ENCODE results near the gene AXL.
"Not testable (repeated sequence)": the region's sequence is repeated elsewhere in the genome, so short reads cannot be mapped to it uniquely, and the experiment has no call there.

AXL gene

DNA sequence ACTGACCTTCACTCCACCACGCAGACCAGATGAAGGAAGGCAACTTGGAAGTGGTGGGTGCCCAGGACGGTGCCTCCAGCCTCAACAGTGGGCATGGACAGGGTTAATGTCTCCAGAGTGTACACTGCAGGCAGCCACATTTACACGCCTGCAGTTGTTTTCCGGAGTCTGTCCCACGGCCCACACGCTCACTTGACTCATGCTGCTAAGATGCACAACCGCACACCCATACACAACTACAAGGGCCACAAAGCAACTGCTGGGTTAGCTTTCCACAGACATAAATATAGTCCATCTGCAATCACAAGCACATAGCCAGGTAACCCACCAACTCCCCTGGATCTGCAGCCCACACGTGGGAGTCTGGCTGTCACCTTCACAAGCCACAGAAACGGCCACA lies 12.6 kb upstream of the AXL start:
- no peak for DNase-seq (ENCODE audit: low read depth in 2 of 2, low spot score in 1 of 2)

DNA sequence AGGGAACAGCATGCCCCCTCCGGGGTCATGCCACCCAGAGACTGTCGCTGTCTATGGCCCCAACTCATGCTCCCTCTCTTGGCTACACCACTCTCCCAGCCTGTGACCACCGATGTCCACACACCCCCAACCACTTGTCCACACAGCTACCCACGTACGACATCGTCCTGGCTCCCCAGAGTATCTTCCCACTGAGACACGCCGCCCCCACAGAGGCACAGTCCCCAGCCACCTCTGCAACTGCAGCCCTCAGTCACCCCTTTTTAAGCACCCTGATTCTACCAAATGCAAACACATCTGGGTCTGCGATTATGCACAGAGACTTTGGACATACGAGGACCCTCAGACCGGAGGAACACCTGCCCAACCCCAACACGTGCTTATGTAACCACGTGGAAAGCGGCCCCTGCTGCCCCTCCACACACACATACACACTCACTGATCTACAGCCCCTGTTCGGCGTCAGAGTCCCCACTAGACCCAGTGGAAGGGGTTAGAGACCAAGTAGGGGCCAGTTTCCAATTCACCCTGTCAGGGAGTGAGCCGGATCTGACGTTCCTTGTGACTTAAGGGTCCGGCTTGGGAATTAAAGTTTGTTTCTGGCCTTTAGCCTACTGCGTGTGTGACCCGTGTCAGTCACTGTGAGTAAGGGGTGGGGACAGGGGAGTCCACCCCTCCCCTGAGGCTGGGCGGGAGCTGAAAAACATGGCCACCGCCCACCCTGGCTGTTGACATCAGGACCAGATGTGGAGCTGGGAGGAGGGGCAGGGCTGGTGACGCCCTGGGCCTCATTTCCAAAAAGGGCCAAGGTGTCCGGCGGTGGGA lies 11.9 kb upstream of the AXL start:
- DNase-seq (ENCODE audit: low read depth in 2 of 2, low spot score in 1 of 2), result no peak

DNA sequence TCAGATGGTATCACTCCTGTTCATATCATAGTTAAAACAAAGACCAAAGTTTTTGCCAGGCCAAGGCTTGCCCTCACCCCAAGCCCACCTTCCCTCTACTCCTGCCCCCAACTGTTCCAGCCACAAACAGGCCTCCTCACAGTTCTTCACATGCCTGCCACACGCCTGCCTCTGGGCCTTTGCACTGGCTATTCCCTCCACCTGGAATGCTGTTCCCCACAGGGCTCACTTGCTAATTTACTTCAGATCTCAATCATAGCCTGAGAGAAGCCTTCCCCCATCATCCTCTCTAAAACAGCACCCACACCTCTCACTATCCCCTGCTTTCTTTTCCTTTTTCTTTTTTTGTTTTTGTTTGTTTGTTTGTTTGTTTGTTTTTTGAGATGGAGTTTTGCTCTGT lies 4.9 kb upstream of the AXL start:
- no peak for DNase-seq (ENCODE audit: low read depth in 2 of 2, low spot score in 1 of 2)

DNA sequence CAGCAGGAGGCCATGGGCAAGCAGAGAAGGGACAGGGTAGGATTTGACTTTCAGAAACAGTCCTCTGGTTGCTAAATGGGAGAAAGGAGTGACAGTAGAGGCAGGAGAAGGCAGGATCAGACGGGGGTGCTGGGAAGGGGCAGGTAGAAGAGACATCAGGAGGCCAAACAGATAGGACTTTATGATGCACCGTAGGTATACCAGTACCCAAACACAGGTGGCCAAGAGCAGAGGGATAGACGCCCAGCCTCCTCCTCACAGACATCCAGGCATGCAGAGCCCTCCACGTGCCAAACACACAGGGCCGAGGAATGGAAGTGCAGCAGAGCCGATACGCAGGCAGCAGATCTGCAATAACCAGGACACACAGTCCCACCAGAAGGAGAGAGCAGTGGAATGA lies 1.3 kb upstream of the AXL start:
- no peak for DNase-seq (ENCODE audit: low read depth in 2 of 2, low spot score in 1 of 2)

DNA sequence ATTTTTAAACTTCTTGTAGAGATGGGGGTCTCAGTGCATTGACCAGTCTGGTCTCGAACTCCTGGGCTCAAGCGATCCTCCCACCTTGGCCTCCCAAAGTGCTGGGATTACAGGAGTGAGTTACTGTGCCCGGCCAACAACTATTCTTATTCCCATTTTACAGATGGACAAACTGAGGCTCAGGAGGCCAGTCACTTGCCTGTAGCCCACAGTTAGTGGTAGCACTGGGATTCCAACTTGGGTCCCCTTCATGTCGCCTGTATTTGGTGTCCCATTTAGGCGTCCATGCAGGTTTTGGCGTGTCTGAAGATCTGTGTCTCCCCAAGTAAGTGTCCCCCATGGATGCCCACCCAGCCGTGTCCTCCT lies 791 bp upstream of the AXL start:
- no peak for DNase-seq (ENCODE audit: low read depth in 2 of 2, low spot score in 1 of 2)

DNA sequence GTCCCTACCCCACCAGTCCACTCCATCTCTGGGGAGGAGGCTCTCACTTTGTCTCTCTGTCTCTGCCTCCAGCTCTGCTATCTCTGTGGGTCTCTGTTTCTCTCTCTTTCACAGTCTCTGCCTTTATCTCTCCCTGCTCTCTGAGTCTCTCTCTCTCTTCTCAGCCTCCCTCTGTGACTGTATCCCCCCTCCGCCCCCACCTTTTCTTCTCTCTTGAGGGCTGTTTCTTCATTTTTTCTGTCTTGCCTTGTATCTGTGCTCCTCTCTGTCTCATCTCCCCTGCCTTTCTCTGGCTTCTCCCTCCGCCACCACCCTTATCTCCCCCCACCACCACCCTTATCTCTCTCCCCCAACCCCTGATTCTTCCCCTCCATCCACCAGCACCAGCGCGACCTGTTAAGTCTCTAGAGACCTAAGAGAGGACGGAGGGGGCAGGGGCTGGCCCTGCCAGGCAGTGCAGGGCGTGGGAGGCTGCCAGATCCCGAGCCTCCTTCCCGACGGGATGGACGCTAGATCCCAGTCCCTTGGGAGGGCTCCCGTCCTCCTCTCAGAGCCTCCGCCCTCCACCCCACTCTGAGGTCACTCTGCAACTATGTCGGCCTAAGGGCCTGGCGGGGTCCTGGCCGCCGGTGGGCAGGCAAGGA lies 1.0 kb downstream of the AXL start:
- DNase-seq (ENCODE audit: low read depth in 2 of 2, low spot score in 1 of 2), result no peak

DNA sequence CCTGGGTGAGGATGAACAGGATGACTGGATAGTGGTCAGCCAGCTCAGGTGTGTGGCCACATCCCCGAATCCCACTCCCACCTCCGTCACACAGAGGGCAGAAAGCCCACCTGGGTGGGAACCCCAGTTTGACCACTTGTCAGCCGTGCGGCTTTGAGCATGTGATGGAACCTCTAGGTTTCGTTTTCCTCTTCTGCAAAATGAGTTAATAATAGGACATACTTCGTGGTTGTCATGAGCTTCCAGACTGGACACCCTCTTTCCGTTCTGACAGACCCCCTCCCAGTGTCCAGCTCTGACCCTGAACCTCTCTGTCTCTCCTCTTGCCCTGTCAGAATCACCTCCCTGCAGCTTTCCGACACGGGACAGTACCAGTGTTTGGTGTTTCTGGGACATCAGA lies 1.8 kb downstream of the AXL start:
- no peak for DNase-seq (ENCODE audit: low read depth in 2 of 2, low spot score in 1 of 2)

DNA sequence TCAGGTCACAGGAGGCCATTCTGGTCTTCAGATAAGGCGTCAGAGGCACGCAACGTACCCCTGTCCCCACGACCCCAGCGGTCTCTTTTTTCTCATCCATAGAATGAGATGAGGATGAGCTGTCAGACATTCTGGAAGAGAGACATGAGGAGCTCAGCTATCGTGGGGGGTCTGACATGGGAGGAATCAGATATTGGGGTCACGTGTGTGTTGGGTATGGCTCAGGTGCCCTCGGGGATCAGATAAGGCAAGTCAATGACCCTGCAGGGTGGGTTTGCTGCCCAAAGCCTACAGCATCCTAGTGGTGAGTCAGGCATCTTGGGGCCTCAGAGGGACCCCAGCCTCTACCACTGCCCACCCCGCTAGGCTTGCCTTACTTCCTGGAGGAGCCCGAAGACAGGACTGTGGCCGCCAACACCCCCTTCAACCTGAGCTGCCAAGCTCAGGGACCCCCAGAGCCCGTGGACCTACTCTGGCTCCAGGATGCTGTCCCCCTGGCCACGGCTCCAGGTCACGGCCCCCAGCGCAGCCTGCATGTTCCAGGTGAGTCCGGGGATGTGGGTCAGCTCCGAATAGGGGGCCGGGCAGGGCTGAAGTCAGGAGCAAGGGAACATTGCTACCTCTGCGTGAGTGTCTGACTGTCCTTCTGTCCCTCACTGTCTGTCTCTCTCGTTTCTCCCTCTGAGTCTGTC lies 2.6 kb downstream of the AXL start:
- DNase-seq (ENCODE audit: low read depth in 2 of 2, low spot score in 1 of 2), result no peak

DNA sequence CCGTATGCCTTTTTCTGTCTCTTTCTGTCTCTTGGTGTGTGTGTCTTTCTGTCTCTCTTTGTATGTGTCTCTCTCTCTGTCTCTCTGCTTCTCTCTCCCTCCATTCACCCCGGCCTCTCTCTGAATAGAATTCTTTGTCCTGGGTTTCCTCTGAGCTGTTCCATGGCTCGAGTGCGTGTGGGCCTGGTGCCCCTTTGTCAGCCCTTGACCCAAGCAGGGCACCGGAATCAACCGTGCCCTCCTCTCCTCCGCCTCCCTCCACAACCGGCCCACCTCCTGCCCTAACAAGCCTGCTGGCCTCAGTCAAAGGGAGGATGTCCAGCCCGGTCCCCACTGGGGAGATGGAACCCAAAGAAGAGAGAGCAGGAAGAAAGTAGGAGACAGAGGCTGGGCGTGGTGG lies 3.2 kb downstream of the AXL start:
- DNase-seq (ENCODE audit: low read depth in 2 of 2, low spot score in 1 of 2), result no peak

DNA sequence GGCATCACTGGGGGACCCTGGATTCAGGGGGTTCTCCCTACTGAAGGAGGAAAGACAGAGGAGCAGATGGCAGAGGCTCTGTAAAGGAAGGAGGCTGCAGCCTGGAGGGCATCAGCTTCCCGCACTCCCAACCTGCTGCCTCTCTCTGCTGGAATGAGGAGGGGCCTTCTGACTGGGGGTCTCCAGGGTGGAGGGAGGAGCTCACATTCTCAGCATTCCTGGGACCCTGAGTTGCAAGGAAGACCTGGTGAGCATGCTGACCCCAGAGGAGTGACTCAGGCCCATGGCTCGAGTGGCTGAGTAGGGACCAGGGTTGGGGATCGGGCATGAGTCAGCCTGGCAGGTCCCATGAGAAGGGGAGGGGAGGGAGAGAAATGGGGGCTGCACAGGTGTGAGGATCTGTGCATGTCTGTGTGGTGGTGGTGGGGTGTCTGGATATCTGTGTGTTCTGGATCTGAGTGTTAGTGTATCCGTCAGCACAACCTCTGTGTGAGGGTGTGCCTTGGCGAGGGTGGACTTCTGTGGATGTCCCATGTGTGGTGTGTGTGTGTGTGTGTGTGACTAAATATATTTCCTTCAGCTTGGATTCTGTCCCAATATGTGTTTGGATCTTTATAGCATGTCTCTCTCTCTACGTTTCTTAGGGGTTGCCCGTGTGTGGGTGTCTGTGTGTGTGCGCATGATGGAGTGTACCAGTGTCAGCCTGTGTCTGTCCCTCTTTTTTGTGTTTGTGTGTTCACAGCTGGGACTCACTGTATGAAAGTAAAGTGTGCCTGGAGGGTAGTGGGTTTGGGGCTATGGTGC lies 4.6 kb downstream of the AXL start:
- no peak for DNase-seq (ENCODE audit: low read depth in 2 of 2, low spot score in 1 of 2)

DNA sequence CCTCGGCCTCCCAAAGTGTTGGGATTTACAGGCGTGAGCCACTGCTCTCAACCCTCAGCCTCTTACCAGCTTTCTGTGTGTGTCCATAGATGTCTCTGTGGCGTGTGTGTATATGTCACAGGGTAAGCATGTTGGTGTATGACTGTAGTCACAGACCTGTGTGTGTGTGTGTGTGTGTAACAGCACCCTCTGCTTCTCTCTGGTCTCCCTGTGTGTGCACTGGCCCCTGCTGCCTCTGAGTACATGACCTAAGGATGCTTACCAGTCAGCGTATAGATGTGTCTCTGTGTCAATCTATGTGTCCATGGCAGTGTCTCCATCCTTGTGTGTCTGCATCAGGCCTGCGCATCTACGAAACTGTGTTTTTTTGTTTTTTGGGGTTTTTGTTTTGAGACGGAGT lies 5.6 kb downstream of the AXL start:
- no peak for DNase-seq (ENCODE audit: low read depth in 2 of 2, low spot score in 1 of 2)

DNA sequence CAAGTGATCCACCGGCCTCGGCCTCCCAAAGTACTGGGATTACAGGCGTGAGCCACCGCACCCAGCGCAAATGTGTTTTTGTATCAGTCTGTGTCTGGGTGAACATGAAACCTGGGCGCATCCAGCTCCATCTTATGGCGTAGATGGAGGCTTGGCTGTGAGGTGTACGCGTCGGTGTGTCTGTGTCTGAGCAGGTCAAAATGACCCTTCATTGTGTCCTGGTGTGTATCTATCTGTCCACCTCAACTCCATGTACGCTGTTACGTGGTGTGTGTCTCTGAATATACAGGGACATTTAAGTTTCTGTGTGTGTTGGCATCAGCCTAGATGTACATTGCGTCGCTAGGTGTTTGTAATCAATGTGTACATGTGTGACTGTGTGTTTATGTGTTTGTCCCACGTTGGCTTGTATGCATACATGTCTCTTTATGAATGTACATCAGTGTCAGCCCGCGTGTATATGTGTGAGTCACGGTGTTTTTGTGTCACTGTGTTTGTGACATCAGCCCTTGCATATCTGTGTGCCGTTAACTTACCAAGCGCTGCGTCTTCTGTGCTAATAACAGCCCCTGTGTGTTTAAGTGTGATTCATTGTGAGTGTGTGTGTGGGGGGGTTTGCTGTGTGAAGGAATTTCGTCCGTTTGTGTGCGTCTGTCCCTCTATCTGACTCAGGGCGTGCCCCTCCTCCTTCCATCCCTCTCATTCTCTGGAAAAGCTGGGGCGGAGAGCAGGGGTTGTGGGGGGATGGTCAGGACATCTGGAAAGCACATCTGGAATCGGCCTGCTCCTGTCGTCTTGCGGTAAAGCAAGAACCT lies 6.4 kb downstream of the AXL start:
- peak; percentile 31 to 32 for DNase-seq (ENCODE audit: low read depth in 2 of 2, low spot score in 1 of 2)

DNA sequence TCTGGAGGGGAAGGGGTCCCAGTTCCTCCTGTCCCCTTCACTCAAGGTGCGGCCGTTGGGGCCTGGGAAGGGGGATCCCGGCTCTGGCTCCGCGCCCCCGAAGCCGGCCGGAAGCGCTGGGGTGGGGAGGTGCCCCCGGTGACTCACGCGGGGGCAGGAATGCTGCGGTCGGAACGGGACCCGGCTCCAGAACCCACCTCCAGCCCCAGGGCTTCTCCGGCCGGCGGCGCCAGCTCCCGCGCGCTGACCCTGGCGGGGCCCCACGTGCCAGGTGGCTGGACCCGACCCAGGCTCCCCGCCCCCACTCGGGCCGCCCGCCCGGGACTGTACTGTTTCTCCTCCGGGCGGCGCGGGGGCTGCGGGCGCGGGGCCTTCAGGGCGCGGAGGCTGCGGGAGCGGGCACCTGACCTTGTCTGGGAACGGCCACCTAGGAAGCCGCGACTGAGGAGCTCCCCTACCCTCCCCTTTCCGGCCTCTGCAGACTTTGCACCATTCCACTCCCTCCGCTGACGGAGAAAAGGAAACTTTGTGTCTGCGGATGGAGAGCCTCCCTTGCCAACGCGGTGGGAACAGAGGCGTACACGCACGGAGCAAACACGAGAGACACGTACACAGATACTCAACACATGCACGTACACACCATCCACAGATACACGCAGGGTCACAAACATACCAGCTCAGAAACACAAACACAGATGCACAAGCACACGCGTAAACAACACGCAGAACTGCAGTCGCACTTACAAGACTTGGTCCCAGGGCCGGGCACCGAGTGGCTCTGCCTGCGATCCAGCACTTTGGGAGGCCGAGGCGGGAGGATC lies 7.2 kb downstream of the AXL start:
- DNase-seq (ENCODE audit: low read depth in 2 of 2, low spot score in 1 of 2), result peak in 1 of 2 donors; percentile 9

DNA sequence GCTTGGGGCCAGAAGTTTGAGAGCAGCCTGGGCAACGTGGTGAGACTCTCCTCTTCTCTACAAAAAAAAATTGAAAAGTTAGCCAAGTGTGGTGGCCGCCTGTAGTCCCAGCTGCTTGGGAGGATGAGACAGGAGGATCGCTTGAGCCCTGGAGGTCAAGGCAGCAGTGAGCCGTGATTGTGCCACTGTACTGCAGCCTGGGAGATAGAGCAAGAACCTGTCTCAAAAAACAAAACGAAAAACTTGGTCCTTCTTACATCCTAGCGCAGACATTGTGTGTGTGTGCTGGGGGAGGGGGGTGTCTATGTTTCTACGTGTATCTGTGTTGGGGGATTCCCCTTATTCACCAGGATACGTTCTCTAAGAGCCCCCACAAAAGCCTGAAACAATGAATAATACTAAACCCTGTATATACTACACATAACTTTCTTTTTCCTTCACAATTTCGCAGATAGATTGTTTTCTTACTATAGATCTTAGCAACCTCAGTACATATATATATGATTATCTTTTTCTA lies 7.9 kb downstream of the AXL start:
- DNase-seq (ENCODE audit: low read depth in 2 of 2, low spot score in 1 of 2), result no peak

DNA sequence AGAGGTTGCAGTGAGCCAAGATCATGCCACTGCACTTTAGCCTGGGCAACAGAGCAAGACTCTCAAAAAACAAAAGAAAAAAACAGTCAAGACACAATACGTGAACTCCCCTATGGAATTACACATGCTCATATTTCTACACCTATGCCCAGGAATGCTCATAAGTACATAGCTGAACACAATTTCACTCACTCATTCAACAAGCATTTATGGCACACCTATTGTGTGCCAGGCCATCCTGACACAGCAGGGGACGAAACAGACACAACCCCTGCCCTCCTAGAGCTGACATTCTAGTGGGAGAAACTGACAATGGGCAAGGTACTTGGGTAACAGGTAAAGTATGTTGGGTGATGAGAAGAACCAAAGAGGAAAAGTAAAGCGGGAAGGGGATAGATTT lies 9.5 kb downstream of the AXL start:
- DNase-seq (ENCODE audit: low read depth in 2 of 2, low spot score in 1 of 2), result no peak

DNA sequence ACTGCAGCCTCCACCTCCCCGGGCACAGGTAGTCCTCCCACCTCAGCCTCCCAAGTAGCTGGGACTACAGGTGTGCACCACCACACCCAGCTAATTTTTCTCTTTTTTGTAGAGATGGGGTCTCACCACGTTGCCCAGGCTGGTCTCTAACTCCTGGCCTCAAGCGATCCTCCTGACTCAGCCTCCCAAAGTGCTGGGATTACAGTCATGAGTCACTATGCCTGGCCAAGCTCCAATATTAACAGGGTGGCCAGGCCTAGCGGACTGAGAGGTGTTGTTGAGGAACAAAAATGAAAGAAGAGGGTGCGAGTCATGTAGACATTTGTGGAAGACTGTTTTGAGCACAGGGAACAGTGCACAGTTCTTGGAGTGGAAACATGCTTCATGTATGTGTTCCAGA lies 10.3 kb downstream of the AXL start:
- DNase-seq (ENCODE audit: low read depth in 2 of 2, low spot score in 1 of 2), result not testable (repeated sequence)

DNA sequence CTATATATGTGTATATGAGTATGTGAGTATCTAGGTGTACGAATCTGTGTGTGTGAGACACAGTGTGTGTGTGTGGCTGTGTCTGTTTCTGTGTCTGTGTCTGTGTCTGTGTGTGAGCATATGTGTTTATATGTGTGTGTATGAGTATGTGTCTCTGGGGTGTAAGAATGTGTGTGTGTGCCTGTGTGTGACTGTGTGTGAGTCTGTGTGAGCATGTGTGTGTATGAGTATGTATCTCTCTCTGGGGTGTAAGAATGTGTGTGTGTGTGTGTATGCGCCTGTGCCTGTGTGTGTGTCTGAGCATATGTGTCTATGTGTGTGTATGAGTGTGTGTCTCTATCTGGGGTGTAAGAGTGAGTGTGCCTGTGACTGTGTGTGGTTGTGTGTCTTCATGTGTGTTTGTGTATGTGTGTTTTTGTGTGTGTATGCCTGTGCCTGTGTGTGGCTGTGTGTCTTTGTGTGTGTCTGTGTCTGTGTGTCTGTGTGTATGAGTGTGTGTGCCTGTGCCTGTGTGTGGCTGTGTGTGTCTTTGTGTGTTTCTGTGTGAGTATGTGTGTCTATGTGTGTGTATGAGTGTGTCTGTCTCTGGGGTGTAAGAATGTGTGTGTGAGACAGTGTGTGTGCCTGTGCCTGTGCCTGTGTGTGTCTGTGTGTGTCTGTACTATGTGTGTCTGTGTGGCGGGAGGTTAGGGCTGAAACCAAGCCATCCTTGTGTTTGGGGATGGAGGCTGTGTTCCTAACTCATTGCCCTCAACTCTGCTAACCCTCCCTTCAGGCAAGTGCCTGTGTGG lies 11.2 kb downstream of the AXL start:
- DNase-seq (ENCODE audit: low read depth in 2 of 2, low spot score in 1 of 2), result no peak

DNA sequence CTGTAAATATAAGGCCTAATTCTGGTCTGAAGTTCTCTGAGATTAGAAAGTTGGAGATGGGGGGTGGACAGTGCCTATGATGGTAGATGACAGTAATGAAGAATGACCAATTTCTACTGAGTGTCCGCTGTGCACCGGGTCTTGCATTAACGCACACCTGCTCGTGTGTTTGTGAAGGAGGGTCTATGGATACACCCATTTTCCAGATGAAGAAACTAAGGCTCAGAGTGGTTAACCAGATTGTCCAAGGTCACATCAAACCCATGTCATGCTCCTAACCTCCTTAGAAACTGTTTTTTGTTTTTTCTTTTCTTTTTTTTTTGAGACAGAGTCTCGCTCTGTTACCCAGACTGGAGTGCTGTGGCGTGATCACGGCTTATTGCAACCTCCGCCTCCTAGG lies 13.7 kb downstream of the AXL start:
- DNase-seq (ENCODE audit: low read depth in 2 of 2, low spot score in 1 of 2), result no peak

DNA sequence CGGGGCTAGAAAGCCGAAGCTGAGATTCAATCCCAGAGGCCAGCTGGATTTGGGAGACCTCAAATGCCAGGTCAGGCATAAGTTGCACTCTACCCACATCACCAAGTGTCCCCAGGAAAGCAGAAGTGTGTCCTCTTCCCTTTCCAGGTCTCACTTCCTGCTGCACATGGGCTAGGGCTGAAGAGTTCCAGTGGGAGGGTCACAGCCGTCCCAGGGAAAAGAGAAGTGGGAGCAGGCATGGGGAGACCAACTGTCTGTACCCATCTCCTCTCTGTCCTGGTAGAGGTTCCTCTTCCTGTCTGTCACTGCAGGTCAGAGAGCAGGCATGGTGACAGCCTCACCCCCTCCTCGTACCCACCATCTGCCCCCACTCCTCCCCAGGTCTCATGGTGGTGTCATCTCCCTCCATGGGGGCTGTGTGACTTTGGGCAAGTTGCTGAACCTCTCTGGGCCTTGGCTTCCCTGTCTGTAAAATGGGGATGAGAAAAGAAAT lies 14.8 kb downstream of the AXL start:
- no peak for DNase-seq (ENCODE audit: low read depth in 2 of 2, low spot score in 1 of 2)

Measured in stimulated activated CD8-positive, alpha-beta memory T cell treated with anti-CD3 and anti-CD28 coated beads, Interleukin-4, amount 100 ng/mL, for 4 hours (primary cell).